H1 (cell line): ENCODE data around the gene NFAM1. TPM values are rescaled to one million over a fixed set of nuclear protein-coding genes. Genes with fewer than 3 reads are reported as not detected.

ENCODE experiments used
- CTCF ChIA-PET: fragments of 300-600 bp; sonication (Branson Sonifier 250); formaldehyde crosslinking; loops from one replicate; lab custom pipeline; 2021; ENCODE audit not compliant: partially characterized antibody; lab: Charles Lee
- POLR2A ChIA-PET: fragments of 300-600 bp; sonication (Branson Sonifier 250); formaldehyde crosslinking; loops from one replicate; lab custom pipeline; 2021; ENCODE audit warnings: inconsistent platforms; ENCODE audit not compliant: partially characterized antibody; lab: Charles Lee
- DNase-seq, 2 experiments: peaks; one replicate each; pipeline versions ENCODE4 v3.0.0 to v3.0.0-alpha.2; 2010 to 2022; ENCODE audit warnings: low spot score in 2 of 2, low read depth in 1 of 2, mixed read lengths in 1 of 2
- FAIRE-seq: peaks from 2 replicates; lab custom pipeline; 2011; peaks lifted over from hg19 to GRCh38; lab: Jason Lieb, UNC
- H2AFZ ChIP-seq: 2 replicates; pipeline ENCODE4 v1.8.1; 2012; ENCODE audit warnings: low read length, inconsistent platforms
- H2AK5ac ChIP-seq: 2 replicates; pipeline ENCODE4 v1.6.1; 2013; ENCODE audit warnings: low read depth, low read length
- H2BK120ac ChIP-seq: replicated peaks from 2 replicates; pipeline ENCODE3; 2013; ENCODE audit warnings: low read depth, low read length, inconsistent platforms
- H2BK12ac ChIP-seq: 2 replicates; pipeline ENCODE4 v1.6.1; 2013; ENCODE audit warnings: low read depth, low read length
- H2BK15ac ChIP-seq: 2 replicates; pipeline ENCODE4 v1.6.1; 2013; ENCODE audit warnings: low read length
- H2BK20ac ChIP-seq: 2 replicates; pipeline ENCODE4 v1.6.1; 2013; ENCODE audit warnings: low read length
- H2BK5ac ChIP-seq: 2 replicates; pipeline ENCODE4 v1.6.1; 2013; ENCODE audit warnings: low read depth, low read length
- H3K14ac ChIP-seq: 2 replicates; pipeline ENCODE4 v1.6.1; 2013; ENCODE audit warnings: inconsistent platforms; ENCODE audit not compliant: insufficient read length
- H3K18ac ChIP-seq: 2 replicates; pipeline ENCODE4 v1.6.1; 2013; ENCODE audit warnings: low read length; ENCODE audit errors: extremely low read depth
- H3K23ac ChIP-seq: 2 replicates; pipeline ENCODE4 v1.6.1; 2013; ENCODE audit warnings: inconsistent platforms; ENCODE audit not compliant: insufficient read length
- H3K23me2 ChIP-seq: 2 replicates; pipeline ENCODE4 v1.6.1; 2013; ENCODE audit warnings: low read depth, low read length
- H3K27ac ChIP-seq: 2 replicates; pipeline ENCODE4 v1.6.1; 2011; ENCODE audit warnings: low read depth, low read length, inconsistent platforms
- H3K27me3 ChIP-seq, 4 experiments: replicated peaks in 1 of 4; 1 replicate in 1 of 4; 2 replicates in 3 of 4; pipeline versions ENCODE4 v1.6.1 to v1.8.1; 2011 to 2013; ENCODE audit warnings: low read length in 3 of 4, mild to moderate bottlenecking in 3 of 4, inconsistent platforms in 2 of 4, mixed read lengths in 2 of 4, moderate library complexity in 1 of 4; ENCODE audit not compliant: control insufficient read depth in 3 of 4, insufficient read depth in 3 of 4; ENCODE audit errors: extremely low read depth in 1 of 4
- H3K36me3 ChIP-seq, 4 experiments: 2 replicates each; pipeline versions ENCODE4 v1.6.1 to v1.8.1; 2011 to 2013; ENCODE audit warnings: mild to moderate bottlenecking in 4 of 4, low read length in 3 of 4, moderate library complexity in 2 of 4, control low read depth in 1 of 4, inconsistent platforms in 1 of 4; ENCODE audit not compliant: insufficient read depth in 4 of 4, control insufficient read depth in 2 of 4
- H3K4ac ChIP-seq: replicated peaks from 2 replicates; pipeline ENCODE3; 2013; ENCODE audit warnings: low read length, low read depth, mixed read lengths, inconsistent platforms; ENCODE audit not compliant: insufficient read length
- H3K4me1 ChIP-seq, 4 experiments: replicated peaks in 1 of 4; 1 replicate in 1 of 4; 2 replicates in 3 of 4; pipeline versions ENCODE4 v1.6.1 to v1.8.1; 2011 to 2013; ENCODE audit warnings: low read length in 3 of 4, inconsistent platforms in 2 of 4, mixed read lengths in 1 of 4; ENCODE audit not compliant: insufficient read depth in 4 of 4, control insufficient read depth in 3 of 4
- H3K4me2 ChIP-seq, 2 experiments: 2 replicates each; pipeline versions ENCODE4 v1.6.1 to v1.8.1; 2011 to 2013; ENCODE audit warnings: low read depth in 2 of 2, low read length in 2 of 2, control low read depth in 1 of 2, inconsistent platforms in 1 of 2, mild to moderate bottlenecking in 1 of 2; ENCODE audit not compliant: insufficient read depth in 1 of 2
- H3K4me3 ChIP-seq, 4 experiments: fragments of 200-600, 300-600 bp in 1 of 4; sonication (generic), shearing (Covaris generic), sonication (Bioruptor Twin) in 1 of 4; 2 replicates each; pipeline versions ENCODE4 v1.5.1 to v1.8.1; 2011 to 2016; ENCODE audit warnings: low read length in 4 of 4, low read depth in 3 of 4, control low read depth in 2 of 4, inconsistent platforms in 2 of 4, mild to moderate bottlenecking in 2 of 4, mixed read lengths in 1 of 4, moderate library complexity in 1 of 4; ENCODE audit not compliant: insufficient read depth in 2 of 4; ENCODE audit errors: extremely low read depth in 1 of 4
- H3K56ac ChIP-seq: replicated peaks from 2 replicates; pipeline ENCODE3; 2013; ENCODE audit warnings: low read depth, mild to moderate bottlenecking, mixed read lengths, low read length, inconsistent platforms; ENCODE audit not compliant: insufficient read length
- H3K79me1 ChIP-seq: 2 replicates; pipeline ENCODE4 v1.6.1; 2013; ENCODE audit warnings: low read depth, low read length, control low read depth
- H3K79me2 ChIP-seq, 2 experiments: 2 replicates each; pipeline versions ENCODE4 v1.6.1 to v1.8.1; 2012 to 2013; ENCODE audit warnings: low read length in 2 of 2, mild to moderate bottlenecking in 2 of 2, inconsistent platforms in 1 of 2; ENCODE audit not compliant: insufficient read depth in 2 of 2, control insufficient read depth in 1 of 2
- H3K9ac ChIP-seq, 4 experiments: replicated peaks in 1 of 4; 1 replicate in 1 of 4; 2 replicates in 3 of 4; pipeline versions ENCODE4 v1.6.1 to v1.8.1; 2011 to 2013; ENCODE audit warnings: low read depth in 3 of 4, low read length in 3 of 4, control low read depth in 2 of 4, mild to moderate bottlenecking in 2 of 4, moderate library complexity in 2 of 4, inconsistent platforms in 1 of 4; ENCODE audit errors: extremely low read depth in 1 of 4
- H3K9me3 ChIP-seq, 2 experiments: 2 replicates each; pipeline versions ENCODE4 v1.6.1 to v1.8.1; 2012 to 2013; ENCODE audit warnings: mild to moderate bottlenecking in 2 of 2, moderate library complexity in 2 of 2, control low read depth in 1 of 2, inconsistent platforms in 1 of 2, low read depth in 1 of 2, low read length in 1 of 2, mixed read lengths in 1 of 2; ENCODE audit not compliant: insufficient read depth in 2 of 2
- H4K20me1 ChIP-seq, 2 experiments: replicated peaks in 1 of 2; 2 replicates each; pipeline versions ENCODE3 to v1.8.1; 2011 to 2013; ENCODE audit warnings: inconsistent platforms in 2 of 2, low read length in 2 of 2, mild to moderate bottlenecking in 1 of 2; ENCODE audit not compliant: insufficient read depth in 2 of 2, control insufficient read depth in 1 of 2
- H4K5ac ChIP-seq: 2 replicates; pipeline ENCODE4 v1.6.1; 2013; ENCODE audit warnings: low read length, low read depth, mixed read lengths, inconsistent platforms; ENCODE audit not compliant: insufficient read length
- H4K8ac ChIP-seq: 2 replicates; pipeline ENCODE4 v1.8.0; 2013; ENCODE audit warnings: mild to moderate bottlenecking, moderate library complexity, low read length, inconsistent platforms; ENCODE audit not compliant: insufficient read depth; ENCODE audit errors: extremely low read depth
- H4K91ac ChIP-seq: replicated peaks from 2 replicates; pipeline ENCODE3; 2013; ENCODE audit warnings: low read length, mixed read lengths, inconsistent platforms; ENCODE audit not compliant: insufficient read length
- BRCA1 ChIP-seq: IDR thresholded peaks from 2 replicates; pipeline ENCODE4 v1.6.1; 2012; ENCODE audit warnings: low read depth, low read length, improper control_type of control experiment
- CTCF ChIP-seq, 3 experiments: IDR thresholded peaks; 1 replicate in 2 of 3; 2 replicates in 1 of 3; pipeline versions ENCODE4 v1.5.1 to v1.6.1; 2011; ENCODE audit warnings: low read length in 3 of 3, mild to moderate bottlenecking in 3 of 3, inconsistent platforms in 2 of 3, low read depth in 1 of 3, moderate library complexity in 1 of 3; ENCODE audit not compliant: insufficient read depth in 1 of 3; ENCODE audit errors: control extremely low read depth in 1 of 3
- JUND ChIP-seq: IDR thresholded peaks from 2 replicates; pipeline ENCODE4 v1.6.1; 2011; ENCODE audit warnings: mild to moderate bottlenecking, improper control_type of control experiment, low read length
- RNF2 ChIP-seq: fragments of 200-900, 300-1000 bp; sonication (generic); IDR thresholded peaks from 2 replicates; pipeline ENCODE4 v1.7.1; 2016; ENCODE audit warnings: borderline replicate concordance, low read depth, mild to moderate bottlenecking, antibody characterized with exemption, low read length; ENCODE audit not compliant: poor library complexity, severe bottlenecking; ENCODE audit errors: missing control alignments
- SAP30 ChIP-seq: fragments of 300-600 bp; sonication (generic); IDR thresholded peaks from 2 replicates; pipeline ENCODE4 v1.7.1; 2012; ENCODE audit warnings: low read length, moderate library complexity, mild to moderate bottlenecking, inconsistent platforms; ENCODE audit not compliant: insufficient read depth, insufficient replicate concordance
- SIRT6 ChIP-seq: IDR thresholded peaks from one replicate; pipeline ENCODE4 v1.7.1; 2012; ENCODE audit warnings: low read length, inconsistent platforms
- TAF7 ChIP-seq: optimal IDR thresholded peaks from 2 replicates; pipeline ENCODE3; 2011; ENCODE audit warnings: low read depth, mild to moderate bottlenecking, inconsistent platforms, low read length, moderate library complexity, borderline replicate concordance
- TBP ChIP-seq: IDR thresholded peaks from 2 replicates; pipeline ENCODE4 v1.6.1; 2011; ENCODE audit warnings: low read depth, low read length, improper control_type of control experiment
- WGBS, 2 experiments: shearing (Covaris generic) in 1 of 2; methylation state at CpG; one replicate each; pipeline versions ENCODE4 v1.1.6 to v1.1.7; 2013 to 2015; ENCODE audit warnings: low lambda C conversion rate in 2 of 2, mixed read lengths in 2 of 2, inconsistent platforms in 1 of 2, low coverage in 1 of 2, missing lambda C conversion rate in 1 of 2; ENCODE audit not compliant: insufficient replicate concordance in 2 of 2, insufficient coverage in 1 of 2, insufficient read length in 1 of 2; ENCODE audit errors: extremely low coverage in 1 of 2, missing lambda C conversion rate in 1 of 2; 5-methylcytosine and 5-hydroxymethylcytosine counted together
- polyA plus RNA-seq, 7 experiments: library from polyadenylated mRNA; depleted of rRNA in 3 of 7; stranded (reverse) in 5 of 7; unstranded in 2 of 7; fragments of >200 nt in 5 of 7; fragments of 200-250 nt in 2 of 7; gene quantifications; 1 replicate in 5 of 7; 2 replicates in 1 of 7; 4 replicates in 1 of 7; pipeline versions ENCODE4 v1.2.1 to v1.2.3, GENCODE V29; 2011 to 2013; ENCODE audit warnings: missing spikeins in 2 of 7, mixed read lengths in 2 of 7
- total RNA-seq: library from RNA; stranded (reverse); fragmentation: NEBNext Ultra II Directional; extraction: Animal tissue kit (Norgen Biotek cat#: 25700); gene quantifications from 2 replicates; pipeline ENCODE4 v1.2.1, GENCODE V29; 2021

The NFAM1 gene
- total and polyA plus RNA-seq, 2 of the 8 experiments (the other 6 are each of a cell fraction or from before 2014, with no cell fraction given) = 0.62 to 0.73 TPM

GRCh38 chr22:42385696-42386095 lies 46.5 kb downstream of the NFAM1 start:
- H3K79me1 ChIP-seq = no peaks in the 10 kb centered on the region
- no peak overlapping the region for H2AK5ac ChIP-seq
- H2BK120ac ChIP-seq = no peak overlapping the region
- no peaks in the 10 kb centered on the region for H3K36me3 ChIP-seq
- no peak for TF ChIP-seq SIRT6
- no peak for TF ChIP-seq BRCA1
- no peak for TF ChIP-seq JUND
- no peak for TF ChIP-seq TBP
- no peak for TF ChIP-seq SAP30
- no peak for TF ChIP-seq CTCF (IDR thresholded peaks at IDR 0.05; ENCODE audit: control extremely low read depth in 1 of 3, insufficient read depth in 1 of 3, low read depth in 1 of 3, low read length in 3 of 3)
- TF ChIP-seq RNF2 = no peak
- TF ChIP-seq TAF7 = no peak
- TF ChIP-seq, all 59 proteins: peak for 0
- H3K9ac ChIP-seq = no peak overlapping the region
- no peak overlapping the region for H3K4me3 ChIP-seq
- H3K18ac ChIP-seq = no peak overlapping the region
- H3K27ac ChIP-seq = no peak overlapping the region
- no peak overlapping the region for H3K14ac ChIP-seq
- H2AFZ ChIP-seq = no peak overlapping the region
- no peak overlapping the region for H2BK12ac ChIP-seq
- 88% methylated on average over 8 of the region's 8 CpGs; no CpG with 5 or more reads in 1 of the 2 experiments for WGBS, 2 experiments
- no peaks in the 10 kb centered on the region for H3K79me2 ChIP-seq
- H3K56ac ChIP-seq = no peak overlapping the region
- ChIA-PET CTCF (interaction anchor here (1.3 to 6.5 kb wide), 4 partner anchors 14 to 59 kb away, joined by 4 to 22 read pairs (median 6); no protein-coding TSS in a partner anchor), POLR2A (no interaction called here)
- H4K20me1 ChIP-seq = no peaks in the 10 kb centered on the region
- H2BK20ac ChIP-seq = no peak overlapping the region
- DNase-seq (no peak), FAIRE-seq (no peak)
- H3K4me2 ChIP-seq = no peak overlapping the region
- H3K4ac ChIP-seq = no peak overlapping the region
- no peak overlapping the region for H3K23ac ChIP-seq
- peaks cover 0 to 18% (median 9%) of the 10 kb centered on the region in 4 experiments; a peak in 6 of 7 replicates for H3K4me1 ChIP-seq
- H4K8ac ChIP-seq = no peak overlapping the region
- H4K91ac ChIP-seq = no peak overlapping the region
- H3K23me2 ChIP-seq = no peaks in the 10 kb centered on the region
- no peak overlapping the region for H2BK15ac ChIP-seq
- peaks cover 0 to 8% (median 2%) of the 10 kb centered on the region in 4 experiments; a peak in 3 of 7 replicates for H3K27me3 ChIP-seq
- no peaks in the 10 kb centered on the region for H3K9me3 ChIP-seq
- no peak overlapping the region for H4K5ac ChIP-seq
- no peak overlapping the region for H2BK5ac ChIP-seq
